IPS DF 6.9 (cell line): ENCODE results near the gene GRIA3.
"Not testable (repeated sequence)": the region's sequence is repeated elsewhere in the genome, so short reads cannot be mapped to it uniquely, and the experiment has no call there.

ENCODE experiments used
- DNase-seq: peaks from one replicate; pipeline ENCODE4 v3.0.0-alpha.2; 2013; ENCODE audit warnings: low read depth, low spot score
- H3K27ac ChIP-seq: one replicate; pipeline ENCODE4 v1.5.1; 2013; ENCODE audit warnings: low read length, control low read depth
- H3K27me3 ChIP-seq: 2 replicates; pipeline ENCODE4 v1.6.1; 2013; ENCODE audit warnings: mild to moderate bottlenecking, low read length; ENCODE audit not compliant: control insufficient read depth, insufficient read depth
- H3K36me3 ChIP-seq: 2 replicates; pipeline ENCODE4 v1.6.1; 2013; ENCODE audit warnings: low read length; ENCODE audit not compliant: control insufficient read depth, insufficient read depth
- H3K4me1 ChIP-seq: 2 replicates; pipeline ENCODE4 v1.6.1; 2013; ENCODE audit warnings: low read length; ENCODE audit not compliant: control insufficient read depth, insufficient read depth
- H3K4me3 ChIP-seq: 2 replicates; pipeline ENCODE4 v1.5.1; 2013; ENCODE audit warnings: mild to moderate bottlenecking, low read length
- H3K9me3 ChIP-seq: 2 replicates; pipeline ENCODE4 v1.6.1; 2013; ENCODE audit warnings: low read length, inconsistent platforms; ENCODE audit not compliant: control insufficient read depth, insufficient read depth
- WGBS: extraction: QIAGEN DNeasy Blood & Tissue Kit; methylation state at CpG from one replicate; pipeline ENCODE4 v1.1.7; 2013; ENCODE audit warnings: mixed read lengths, missing lambda C conversion rate; ENCODE audit not compliant: insufficient read length, insufficient coverage; 5-methylcytosine and 5-hydroxymethylcytosine counted together

Gene GRIA3

DNA sequence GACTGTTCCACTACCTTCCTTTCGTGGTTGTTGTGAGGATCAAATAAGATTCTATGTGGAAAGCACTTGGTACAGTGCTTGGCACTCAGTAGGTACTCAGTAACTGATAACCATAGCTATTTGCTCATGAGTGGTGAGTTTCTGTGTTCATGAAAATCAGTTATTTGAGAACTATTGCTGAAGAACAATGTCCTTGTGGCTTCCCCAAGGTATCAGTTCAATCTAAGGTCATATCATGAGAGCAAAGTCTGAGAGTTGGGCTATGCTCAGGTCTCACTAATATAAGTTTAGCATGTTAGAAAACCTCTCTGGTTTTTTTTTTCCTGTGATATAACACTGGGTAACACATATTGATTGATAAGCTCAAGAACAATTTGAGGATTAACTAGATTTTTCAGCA, 147.8 kb downstream of the GRIA3 start:
- Histone ChIP-seq H3K4me1 (no peaks in the 10 kb centered on the region), H3K9me3 (no peaks in the 10 kb centered on the region), H3K27ac (no peak overlapping the region), H3K36me3 (no peaks in the 10 kb centered on the region), H3K4me3 (no peak overlapping the region), H3K27me3 (no peaks in the 10 kb centered on the region)
- WGBS: no CpG with 5 or more reads among the region's 1 CpG
- DNase-seq: no peak

DNA sequence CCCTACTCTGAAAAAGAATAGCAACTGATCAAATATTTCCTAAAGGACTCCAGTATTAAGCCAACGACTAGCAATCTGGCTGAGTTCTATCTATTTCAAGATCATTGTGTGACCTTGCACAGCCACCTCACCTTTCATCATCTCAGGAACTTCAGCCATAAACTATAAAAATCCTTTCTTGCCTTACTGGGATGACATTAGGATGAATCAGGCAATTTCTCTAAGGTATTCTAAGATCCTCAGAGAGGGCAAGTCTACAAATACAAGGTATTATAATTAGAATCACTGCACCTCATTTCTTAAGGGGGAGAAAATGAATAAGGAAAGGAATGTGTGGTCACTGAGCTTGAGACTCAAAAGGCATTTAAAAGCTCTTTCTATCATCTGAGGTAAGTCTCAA, 152.6 kb downstream of the GRIA3 start:
- Histone ChIP-seq H3K27ac (no peak overlapping the region), H3K4me1 (no peaks in the 10 kb centered on the region), H3K27me3 (no peaks in the 10 kb centered on the region), H3K9me3 (no peaks in the 10 kb centered on the region), H3K4me3 (no peak overlapping the region), H3K36me3 (no peaks in the 10 kb centered on the region)
- no CpG with 5 or more reads among the region's 1 CpG for WGBS
- no peak for DNase-seq

- Histone ChIP-seq H3K9me3 (no peaks in the 10 kb centered on the region), H3K36me3 (no peaks in the 10 kb centered on the region), H3K27ac (no peak overlapping the region), H3K4me3 (no peak overlapping the region), H3K4me1 (no peaks in the 10 kb centered on the region), H3K27me3 (no peaks in the 10 kb centered on the region)
- WGBS: no CpG with 5 or more reads among the region's 7 CpGs
- no peak for DNase-seq
Observed at GRCh38 chrX:123337886-123338639, 154.0 kb downstream of the GRIA3 start.

DNA sequence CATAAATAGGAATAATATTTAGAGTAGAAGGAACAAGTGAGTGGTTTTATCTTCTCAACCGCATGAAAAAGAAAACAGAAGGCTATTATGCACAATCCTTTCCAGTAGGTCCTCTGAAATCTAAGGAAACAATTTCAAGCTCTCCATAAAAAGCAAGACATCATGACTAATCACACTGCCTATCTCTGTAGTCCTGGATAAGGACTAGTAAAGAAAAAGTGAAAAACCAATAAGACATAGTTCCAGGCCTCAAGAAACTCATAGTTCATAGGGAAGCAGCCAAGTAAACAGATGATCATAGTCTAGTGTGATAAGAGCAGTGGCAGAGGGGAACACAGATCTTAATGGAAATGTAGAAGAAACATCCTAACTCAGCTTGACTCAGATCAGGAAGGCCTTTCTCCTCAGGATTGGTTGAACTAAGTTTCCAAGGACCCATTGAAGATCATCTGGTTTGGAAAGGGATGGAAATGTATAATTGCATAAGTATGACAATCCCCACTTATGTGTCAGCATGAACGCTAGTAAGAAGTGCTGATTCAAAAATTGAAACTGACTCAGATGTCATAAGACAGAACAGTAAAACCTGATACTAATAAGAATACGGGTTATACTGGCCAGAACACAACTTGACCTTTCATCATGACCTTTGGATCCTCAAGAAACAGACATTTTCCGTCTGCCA, 155.3 kb downstream of the GRIA3 start:
- Histone ChIP-seq H3K4me1 (no peaks in the 10 kb centered on the region), H3K27ac (no peak overlapping the region), H3K9me3 (no peaks in the 10 kb centered on the region), H3K27me3 (no peaks in the 10 kb centered on the region), H3K36me3 (no peaks in the 10 kb centered on the region), H3K4me3 (no peak overlapping the region)
- DNase-seq: no peak
- WGBS: no CpG with 5 or more reads among the region's 4 CpGs

GRCh38 chrX:123340696-123341095, 156.6 kb downstream of the GRIA3 start:
- no peak for DNase-seq
- Histone ChIP-seq H3K36me3 (no peaks in the 10 kb centered on the region), H3K9me3 (no peaks in the 10 kb centered on the region), H3K4me3 (no peak overlapping the region), H3K27ac (no peak overlapping the region), H3K4me1 (no peaks in the 10 kb centered on the region), H3K27me3 (no peaks in the 10 kb centered on the region)
- WGBS: no CpG with 5 or more reads among the region's 3 CpGs

GRCh38 chrX:123348468-123348867, 164.4 kb downstream of the GRIA3 start:
- no peaks in the 10 kb centered on the region for H3K9me3 ChIP-seq
- H3K27ac ChIP-seq: no peak overlapping the region
- no peaks in the 10 kb centered on the region for H3K27me3 ChIP-seq
- H3K36me3 ChIP-seq: no peaks in the 10 kb centered on the region
- no peaks in the 10 kb centered on the region; the same call in 1 of the 2 replicates for H3K4me1 ChIP-seq
- no peak overlapping the region for H3K4me3 ChIP-seq
- DNase-seq: no peak
- WGBS: no CpG with 5 or more reads among the region's 1 CpG

DNA sequence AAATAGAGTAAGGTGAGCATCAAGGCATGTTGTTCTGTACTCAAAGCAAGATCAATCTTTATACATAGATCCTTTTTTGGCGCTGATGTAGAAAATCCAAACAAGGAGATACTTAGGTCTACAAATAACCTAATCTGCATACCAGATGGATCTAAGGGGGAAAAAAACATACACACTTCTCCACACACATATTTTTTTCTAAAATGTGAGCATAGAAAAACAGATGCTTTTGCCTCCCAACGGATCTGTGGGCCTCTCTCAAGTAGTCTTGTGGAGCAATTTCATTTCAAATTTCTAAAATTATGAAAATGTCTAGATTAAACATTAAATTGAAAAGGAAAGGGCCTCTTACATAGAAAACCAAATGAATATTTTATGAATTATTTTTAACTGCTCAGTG, 166.1 kb downstream of the GRIA3 start:
- H3K9me3 ChIP-seq: no peaks in the 10 kb centered on the region
- no peaks in the 10 kb centered on the region; the same call in 1 of the 2 replicates for H3K4me1 ChIP-seq
- no CpG with 5 or more reads among the region's 2 CpGs for WGBS
- H3K27me3 ChIP-seq: no peaks in the 10 kb centered on the region
- DNase-seq: no peak
- H3K4me3 ChIP-seq: no peak overlapping the region
- H3K27ac ChIP-seq: no peak overlapping the region
- no peaks in the 10 kb centered on the region for H3K36me3 ChIP-seq

GRCh38 chrX:123357941-123358340, 173.9 kb downstream of the GRIA3 start:
- DNase-seq: no peak
- H3K27me3 ChIP-seq: no peaks in the 10 kb centered on the region
- no peaks in the 10 kb centered on the region for H3K36me3 ChIP-seq

GRCh38 chrX:123358457-123358856, 174.4 kb downstream of the GRIA3 start:
- H3K4me1 ChIP-seq: no peaks in the 10 kb centered on the region
- no peak overlapping the region for H3K27ac ChIP-seq
- H3K4me3 ChIP-seq: no peak overlapping the region
- WGBS: no CpG with 5 or more reads among the region's 4 CpGs
- H3K36me3 ChIP-seq: no peaks in the 10 kb centered on the region
- no peak for DNase-seq
- no peaks in the 10 kb centered on the region for H3K27me3 ChIP-seq
- no peaks in the 10 kb centered on the region for H3K9me3 ChIP-seq

More at GRCh38 chrX:123357941-123358340, 173.9 kb downstream of the GRIA3 start:
- Histone ChIP-seq H3K4me1 (no peaks in the 10 kb centered on the region), H3K9me3 (no peaks in the 10 kb centered on the region), H3K4me3 (no peak overlapping the region), H3K27ac (no peak overlapping the region)

- WGBS: no CpG with 5 or more reads among the region's 1 CpG
- Histone ChIP-seq H3K4me3 (no peak overlapping the region), H3K4me1 (no peaks in the 10 kb centered on the region), H3K36me3 (no peaks in the 10 kb centered on the region), H3K27ac (no peak overlapping the region), H3K27me3 (no peaks in the 10 kb centered on the region), H3K9me3 (no peaks in the 10 kb centered on the region)
- no peak for DNase-seq
Observed at GRCh38 chrX:123361371-123361770, 177.3 kb downstream of the GRIA3 start.

DNA sequence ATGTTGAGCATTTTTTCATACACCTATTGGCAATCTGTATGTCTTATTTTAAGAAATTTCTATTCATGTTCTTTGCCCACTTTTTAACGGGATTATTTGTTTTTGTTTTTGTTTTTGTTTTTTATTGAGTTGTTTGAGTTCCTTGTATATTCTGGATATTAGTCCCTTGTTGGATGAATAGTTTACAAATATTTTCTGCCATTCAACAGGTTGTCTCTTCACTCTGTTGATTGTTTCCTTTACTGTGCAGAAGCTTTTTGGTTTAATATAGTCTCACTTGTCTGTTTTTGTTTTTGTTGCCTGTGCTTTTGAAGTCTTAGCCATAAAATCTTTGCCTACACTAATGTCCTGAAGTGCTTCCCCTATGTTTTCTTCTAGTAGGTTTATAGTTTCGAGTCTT, 202.1 kb downstream of the GRIA3 start:
- not testable (repeated sequence) for H3K4me1 ChIP-seq, H3K36me3 ChIP-seq, H3K27me3 ChIP-seq, H3K4me3 ChIP-seq, H3K9me3 ChIP-seq, H3K27ac ChIP-seq, DNase-seq
- WGBS: no CpG with 5 or more reads among the region's 2 CpGs
